Measurements from ENCODE around the gene ANO3. TPM values are rescaled to one million over a fixed set of nuclear protein-coding genes. Genes with fewer than 3 reads are reported as not detected.

ANO3 gene
- total and polyA plus RNA-seq, 2 experiments from 2014 or later = not detected

- no peak for TF ChIP-seq ZNF462 (CRISPR knock-in tag; IDR thresholded peaks at IDR 0.05)
- no peak for TF ChIP-seq POLR2AphosphoS5 (IDR thresholded peaks at IDR 0.05; ENCODE audit: low read depth)
- TF ChIP-seq EZH2phosphoT487 (IDR thresholded peaks at IDR 0.05; ENCODE audit: unreplicated experiment) = no peak
- TF ChIP-seq ETS1 (IDR thresholded peaks at IDR 0.05) = no peak
- TF ChIP-seq CTCF (conservative IDR thresholded peaks at IDR 0.05; ENCODE audit: low read depth in 2 of 2) = no peak
- no peak for TF ChIP-seq STAT1 (IDR thresholded peaks at IDR 0.05; ENCODE audit: unreplicated experiment)
- no peak for TF ChIP-seq ZNF114 (CRISPR knock-in tag; IDR thresholded peaks at IDR 0.05)
- no peak for TF ChIP-seq JUNB (IDR thresholded peaks at IDR 0.05; ENCODE audit: unreplicated experiment)
- TF ChIP-seq NANOG (IDR thresholded peaks at IDR 0.05; ENCODE audit: borderline replicate concordance) = no peak
- TF ChIP-seq REST (IDR thresholded peaks at IDR 0.05; ENCODE audit: unreplicated experiment) = no peak
Measured at GRCh38 chr11:26696330-26696729, 364.4 kb downstream of the ANO3 start (continued).

All from GM23338 (cell line).